Fibroblast of the aortic adventitia (primary cell): ENCODE results near the gene TAS2R50. TPM values are rescaled to one million over a fixed set of nuclear protein-coding genes. Genes with fewer than 3 reads are reported as not detected.

ENCODE experiments used
- DNase-seq: peaks from one replicate; pipeline ENCODE4 v3.0.0-alpha.2; 2010; ENCODE audit warnings: low read depth
- H3K4me3 ChIP-seq: 2 replicates; pipeline ENCODE4 v1.5.1; 2011; ENCODE audit warnings: low read depth, mild to moderate bottlenecking, control low read depth, low read length, moderate library complexity
- CTCF ChIP-seq: IDR thresholded peaks from 2 replicates; pipeline ENCODE4 v1.5.1; 2011; ENCODE audit warnings: mild to moderate bottlenecking, low read length, control low read depth, inconsistent platforms; ENCODE audit not compliant: insufficient read depth
- total RNA-seq: library from RNA; depleted of rRNA; stranded (reverse); fragments of >200 nt; gene quantifications from 2 replicates; pipeline ENCODE4 v1.2.3, GENCODE V29; 2012; ENCODE audit warnings: low replicate concordance

TAS2R50 gene
- total RNA-seq, 1 donor: 3.1 TPM

DNA sequence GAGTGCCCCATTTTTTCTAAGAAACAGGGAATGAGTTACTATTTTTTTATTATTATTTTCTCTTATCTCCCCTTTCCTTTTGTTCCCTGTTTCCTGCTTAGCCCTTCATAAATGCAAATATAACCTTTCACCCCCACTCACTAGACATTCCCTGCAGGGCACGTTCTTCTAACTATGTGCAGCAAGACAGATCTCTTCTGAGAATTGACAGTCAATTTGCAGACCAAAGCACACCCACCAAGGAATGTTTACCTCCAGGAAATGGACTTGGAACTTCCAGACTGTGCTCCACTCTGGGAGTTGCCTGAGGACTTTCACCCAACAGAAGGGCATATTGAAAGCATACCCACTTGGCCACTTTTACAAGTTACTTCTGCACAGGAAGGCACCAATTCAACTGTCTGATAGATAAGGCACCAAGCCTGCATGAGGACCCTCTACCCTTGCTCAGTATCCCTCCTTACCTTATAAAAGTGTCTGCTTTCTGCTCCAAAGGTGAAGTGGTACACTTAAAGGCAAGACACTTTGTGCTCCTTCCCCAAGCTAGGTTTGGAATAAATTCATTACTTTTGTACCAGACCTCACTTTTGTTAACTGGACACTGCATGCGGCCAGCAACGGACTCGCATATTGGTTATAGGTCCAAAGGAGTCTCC is 29.2 kb upstream of the TAS2R50 start:
- TF ChIP-seq CTCF: no peak
- no peak overlapping the region for H3K4me3 ChIP-seq
- no peak for DNase-seq

DNA sequence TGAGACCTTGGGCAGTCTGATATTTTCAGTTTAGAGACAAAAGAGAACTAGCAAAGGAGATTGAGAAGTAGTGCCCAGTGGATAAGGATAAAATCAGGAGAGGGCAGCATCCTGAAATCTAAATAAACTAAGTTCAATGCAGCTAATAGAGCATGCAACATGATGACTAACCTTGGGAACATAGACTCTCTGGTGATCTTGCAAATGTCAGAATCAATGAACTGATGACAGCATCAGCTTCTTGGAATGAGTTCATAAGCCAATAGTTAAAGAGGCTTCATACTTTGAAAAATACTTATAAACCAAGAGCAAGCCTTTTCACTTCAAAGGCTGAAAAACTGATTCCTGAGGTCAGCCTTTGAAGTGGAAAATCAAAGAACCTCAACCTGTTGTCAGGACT is 27.5 kb upstream of the TAS2R50 start:
- peak; percentile 26 for DNase-seq
- no peak for TF ChIP-seq CTCF

GRCh38 chr12:11007608-11008007 is 20.9 kb upstream of the TAS2R50 start:
- H3K4me3 ChIP-seq: no peak overlapping the region
- no peak for DNase-seq
- no peak for TF ChIP-seq CTCF

More for the DNA sequence above, 27.5 kb upstream of the TAS2R50 start:
- no peak overlapping the region for H3K4me3 ChIP-seq

- TF ChIP-seq CTCF: no peak
- H3K4me3 ChIP-seq: no peak within 1 kb of the TSS
- no peak for DNase-seq
Observed at GRCh38 chr12:10998204-10998603, 11.5 kb upstream of the TAS2R50 start, which contains the start of gene TAS2R20. TAS2R20 (minus strand) TSS chr12:10998304; CDS start chr12:10997875, 429 bp downstream.

- TF ChIP-seq CTCF: no peak
- DNase-seq: no peak
- H3K4me3 ChIP-seq: no peak overlapping the region
Observed at GRCh38 chr12:10994307-10994706, 7.6 kb upstream of the TAS2R50 start.

GRCh38 chr12:10989107-10989506 is 2.4 kb upstream of the TAS2R50 start:
- no peak for DNase-seq
- no peak for TF ChIP-seq CTCF
- no peak overlapping the region for H3K4me3 ChIP-seq

DNA sequence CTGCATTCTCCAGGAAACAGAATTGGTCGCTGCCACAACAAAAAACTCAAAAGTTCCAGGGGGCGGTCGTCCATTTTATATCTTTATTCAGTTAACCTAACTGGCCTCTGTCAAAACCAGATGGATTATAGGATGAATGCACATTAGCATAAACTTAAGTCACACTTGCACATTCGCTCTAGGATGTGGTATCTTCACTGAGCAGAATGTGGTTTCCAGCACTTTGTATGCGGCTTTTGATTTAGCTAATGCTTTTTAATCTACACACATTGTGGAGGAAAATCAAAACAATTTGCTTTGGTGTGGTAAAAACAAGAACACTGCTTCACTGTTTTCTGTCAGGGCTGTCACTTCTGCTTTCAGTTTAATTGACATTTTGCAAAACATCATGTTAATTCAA is 4.5 kb downstream of the TAS2R50 start:
- no peak overlapping the region for H3K4me3 ChIP-seq
- DNase-seq: no peak
- no peak for TF ChIP-seq CTCF
